GM23338 (cell line): ENCODE measurements around the gene LPP. TPM values are rescaled to one million over a fixed set of nuclear protein-coding genes. Genes with fewer than 3 reads are reported as not detected.

Source experiments
- ATAC-seq: fragments of 200-7000 bp; cut with Tn5 transposase; 3 replicates; pipeline ENCODE4 v1.9.1; 2020
- DNase-seq: peaks from one replicate; pipeline ENCODE4 v3.0.0-alpha.2; 2015; ENCODE audit warnings: low spot score
- H2AFZ ChIP-seq: fragments of 200-600 bp; sonication (generic); 2 replicates; pipeline ENCODE4 v1.8.0; 2016; ENCODE audit warnings: antibody characterized with exemption, mild to moderate bottlenecking, moderate library complexity
- H3F3A ChIP-seq: fragments of 200-600 bp; sonication (generic); replicated peaks from 2 replicates; pipeline ENCODE4 v1.8.0; 2017; ENCODE audit warnings: antibody characterized with exemption, mixed run types, low read depth
- H3K27ac ChIP-seq: fragments of 200-600 bp; sonication (generic); 2 replicates; pipeline ENCODE4 v1.6.1; 2016; ENCODE audit warnings: low read depth
- H3K27me3 ChIP-seq: fragments of 200-600 bp; sonication (generic); 2 replicates; pipeline ENCODE4 v1.8.0; 2016; ENCODE audit warnings: mild to moderate bottlenecking, mixed run types, moderate library complexity; ENCODE audit not compliant: insufficient read depth
- H3K36me3 ChIP-seq: fragments of 200-600 bp; sonication (generic); 2 replicates; pipeline ENCODE4 v1.8.0; 2016; ENCODE audit warnings: mild to moderate bottlenecking; ENCODE audit not compliant: insufficient read depth
- H3K4me1 ChIP-seq: fragments of 200-600 bp; sonication (generic); 2 replicates; pipeline ENCODE4 v1.8.0; 2016; ENCODE audit warnings: mild to moderate bottlenecking, moderate library complexity; ENCODE audit not compliant: insufficient read depth
- H3K4me2 ChIP-seq: fragments of 200-600 bp; sonication (generic); 2 replicates; pipeline ENCODE4 v1.7.1; 2017; ENCODE audit warnings: mixed run types
- H3K4me3 ChIP-seq: fragments of 200-600 bp; sonication (generic); 2 replicates; pipeline ENCODE4 v1.6.1; 2016; ENCODE audit warnings: mixed run types
- H3K79me2 ChIP-seq: fragments of 200-600 bp; sonication (generic); replicated peaks from 2 replicates; pipeline ENCODE4 v1.8.0; 2017; ENCODE audit warnings: mild to moderate bottlenecking; ENCODE audit not compliant: insufficient read depth
- H3K9me2 ChIP-seq: fragments of 200-600 bp; sonication (generic); 2 replicates; pipeline ENCODE4 v1.8.0; 2017; ENCODE audit not compliant: insufficient read depth
- H4K20me1 ChIP-seq: fragments of 200-600 bp; sonication (generic); replicated peaks from 2 replicates; pipeline ENCODE4 v1.8.0; 2017; ENCODE audit warnings: mild to moderate bottlenecking; ENCODE audit not compliant: insufficient read depth
- H3K27ac Mint-ChIP-seq: 2 replicates; pipeline ENCODE4 v1.8.0; 2020; ENCODE audit warnings: inconsistent platforms, mild to moderate bottlenecking, moderate library complexity, mixed read lengths
- H3K27me3 Mint-ChIP-seq: 3 replicates; pipeline ENCODE4 v1.8.0; 2022; ENCODE audit warnings: low read depth, mild to moderate bottlenecking, moderate library complexity, mixed read lengths, inconsistent platforms; ENCODE audit not compliant: insufficient read depth, poor library complexity
- H3K36me3 Mint-ChIP-seq: 3 replicates; pipeline ENCODE4 v1.8.0; 2021; ENCODE audit warnings: low read depth, mild to moderate bottlenecking, inconsistent platforms, moderate library complexity, mixed read lengths
- H3K4me1 Mint-ChIP-seq: 3 replicates; pipeline ENCODE4 v1.8.0; 2020; ENCODE audit warnings: mild to moderate bottlenecking, inconsistent platforms, mixed read lengths
- H3K4me3 Mint-ChIP-seq: 3 replicates; pipeline ENCODE4 v1.8.0; 2021; ENCODE audit warnings: moderate library complexity, mild to moderate bottlenecking, inconsistent platforms, mixed read lengths
- H3K9me3 Mint-ChIP-seq: 3 replicates; pipeline ENCODE4 v1.8.0; 2020; ENCODE audit warnings: moderate library complexity, mild to moderate bottlenecking, inconsistent platforms, mixed read lengths
- STAT1 ChIP-seq: IDR thresholded peaks from one replicate; pipeline ENCODE4 v1.6.1; 2016; ENCODE audit warnings: antibody characterized with exemption; ENCODE audit not compliant: unreplicated experiment
- ZNF462 ChIP-seq: fragments of 250-450 bp; sonication (Bioruptor Pico); IDR thresholded peaks from 2 replicates; pipeline ENCODE4 v1.5.0; 2020; ENCODE audit warnings: mild to moderate bottlenecking, moderate library complexity
- polyA plus RNA-seq: library from polyadenylated mRNA; unstranded; fragments of >200 nt; fragmentation: Nextera tagmentation; extraction: Ambion mirVana; gene quantifications from 2 replicates; pipeline ENCODE4 v1.2.1, GENCODE V29; 2016
- total RNA-seq: library from RNA; depleted of rRNA; stranded (reverse); fragments of >200 nt; shearing (Covaris generic); gene quantifications from 2 replicates; pipeline ENCODE4 v1.2.3, GENCODE V29; 2014
- TF ChIP-seq, protein P1 (sequence below): IDR thresholded peaks from one replicate; pipeline ENCODE4 v1.6.1; 2018; ENCODE audit warnings: antibody characterized with exemption; ENCODE audit not compliant: unreplicated experiment

The LPP gene
- total and polyA plus RNA-seq, 2 experiments from 2014 or later = 23.0 to 35.2 TPM

- ATAC-seq (peak; percentile 55), DNase-seq (peak; percentile 19)
- no peaks in the 10 kb centered on the region; the same call in none of the 2 replicates for H3K79me2 ChIP-seq
- H2AFZ ChIP-seq = no peak overlapping the region
- no peaks in the 10 kb centered on the region for H3K36me3 ChIP-seq
- no peak for TF ChIP-seq STAT1
- TF ChIP-seq, protein P1, sequence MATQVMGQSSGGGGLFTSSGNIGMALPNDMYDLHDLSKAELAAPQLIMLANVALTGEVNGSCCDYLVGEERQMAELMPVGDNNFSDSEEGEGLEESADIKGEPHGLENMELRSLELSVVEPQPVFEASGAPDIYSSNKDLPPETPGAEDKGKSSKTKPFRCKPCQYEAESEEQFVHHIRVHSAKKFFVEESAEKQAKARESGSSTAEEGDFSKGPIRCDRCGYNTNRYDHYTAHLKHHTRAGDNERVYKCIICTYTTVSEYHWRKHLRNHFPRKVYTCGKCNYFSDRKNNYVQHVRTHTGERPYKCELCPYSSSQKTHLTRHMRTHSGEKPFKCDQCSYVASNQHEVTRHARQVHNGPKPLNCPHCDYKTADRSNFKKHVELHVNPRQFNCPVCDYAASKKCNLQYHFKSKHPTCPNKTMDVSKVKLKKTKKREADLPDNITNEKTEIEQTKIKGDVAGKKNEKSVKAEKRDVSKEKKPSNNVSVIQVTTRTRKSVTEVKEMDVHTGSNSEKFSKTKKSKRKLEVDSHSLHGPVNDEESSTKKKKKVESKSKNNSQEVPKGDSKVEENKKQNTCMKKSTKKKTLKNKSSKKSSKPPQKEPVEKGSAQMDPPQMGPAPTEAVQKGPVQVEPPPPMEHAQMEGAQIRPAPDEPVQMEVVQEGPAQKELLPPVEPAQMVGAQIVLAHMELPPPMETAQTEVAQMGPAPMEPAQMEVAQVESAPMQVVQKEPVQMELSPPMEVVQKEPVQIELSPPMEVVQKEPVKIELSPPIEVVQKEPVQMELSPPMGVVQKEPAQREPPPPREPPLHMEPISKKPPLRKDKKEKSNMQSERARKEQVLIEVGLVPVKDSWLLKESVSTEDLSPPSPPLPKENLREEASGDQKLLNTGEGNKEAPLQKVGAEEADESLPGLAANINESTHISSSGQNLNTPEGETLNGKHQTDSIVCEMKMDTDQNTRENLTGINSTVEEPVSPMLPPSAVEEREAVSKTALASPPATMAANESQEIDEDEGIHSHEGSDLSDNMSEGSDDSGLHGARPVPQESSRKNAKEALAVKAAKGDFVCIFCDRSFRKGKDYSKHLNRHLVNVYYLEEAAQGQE = no peak
- peak; percentile 41; the same call in 1 of the 2 replicates for TF ChIP-seq ZNF462 (CRISPR knock-in tag)
- Mint-ChIP-seq H3K4me3 (peak overlapping the region; percentile 20; the same call in 1 of the 3 replicates), H3K27ac (peak overlapping the region; percentile 75), H3K36me3 (no peaks in the 10 kb centered on the region), H3K4me1 (peaks cover 55% of the 10 kb centered on the region), H3K27me3 (peaks cover 1% of the 10 kb centered on the region), H3K9me3 (no peaks in the 10 kb centered on the region)
- no peaks in the 10 kb centered on the region for H4K20me1 ChIP-seq
- no peak overlapping the region for H3K4me3 ChIP-seq
- H3K4me2 ChIP-seq = peak overlapping the region; percentile 55
- H3K27ac ChIP-seq = 0 out of 2 replicates have a peak overlapping the region, but pooled peaks have one; percentile 84
- no peaks in the 10 kb centered on the region for H3F3A ChIP-seq
- no peaks in the 10 kb centered on the region for H3K27me3 ChIP-seq
- no peaks in the 10 kb centered on the region for H3K9me2 ChIP-seq
- H3K4me1 ChIP-seq = peaks cover 59% of the 10 kb centered on the region
Observed at GRCh38 chr3:188303286-188303799, 149.4 kb downstream of the LPP start.
